ENCODE results near the gene DXO. TPM values are rescaled to one million over a fixed set of nuclear protein-coding genes. Genes with fewer than 3 reads are reported as not detected.
"Not testable (repeated sequence)": the region's sequence is repeated elsewhere in the genome, so short reads cannot be mapped to it uniquely, and the experiment has no call there.

The DXO gene
- polyA plus RNA-seq, 1 donor (not counting 4 experiments of a cell fraction or from before 2014, with no cell fraction given), result 7.0 TPM

DNA sequence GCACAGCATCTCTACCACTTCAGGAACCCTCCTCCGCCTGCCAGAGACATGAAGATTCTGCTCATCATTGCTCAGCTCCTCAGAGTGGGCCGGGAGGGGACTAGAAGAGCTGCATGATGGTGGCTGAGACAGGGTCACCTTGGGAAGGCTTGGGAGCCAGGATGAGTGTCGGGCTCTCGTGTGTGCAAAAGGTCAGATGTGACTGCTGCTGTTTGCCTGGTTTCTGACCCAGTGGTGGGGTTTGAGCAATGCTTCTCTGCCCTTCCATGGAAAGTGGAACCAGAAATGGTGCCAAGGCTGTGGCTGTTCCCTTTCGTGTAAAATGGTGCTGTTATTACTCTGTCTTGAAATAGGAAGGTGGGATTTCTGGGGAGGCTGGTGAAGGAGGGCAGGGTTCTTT, 9.1 kb upstream of the DXO start:
- dilution Hi-C loops (cut with MboI; ENCODE audit: extremely low pct_ligation_motif_present, low sequenced_read_pairs); H3K27me3 ChIP-seq (ENCODE audit: control insufficient read depth, extremely low read depth, insufficient read depth, low read length): not testable (repeated sequence)

DNA sequence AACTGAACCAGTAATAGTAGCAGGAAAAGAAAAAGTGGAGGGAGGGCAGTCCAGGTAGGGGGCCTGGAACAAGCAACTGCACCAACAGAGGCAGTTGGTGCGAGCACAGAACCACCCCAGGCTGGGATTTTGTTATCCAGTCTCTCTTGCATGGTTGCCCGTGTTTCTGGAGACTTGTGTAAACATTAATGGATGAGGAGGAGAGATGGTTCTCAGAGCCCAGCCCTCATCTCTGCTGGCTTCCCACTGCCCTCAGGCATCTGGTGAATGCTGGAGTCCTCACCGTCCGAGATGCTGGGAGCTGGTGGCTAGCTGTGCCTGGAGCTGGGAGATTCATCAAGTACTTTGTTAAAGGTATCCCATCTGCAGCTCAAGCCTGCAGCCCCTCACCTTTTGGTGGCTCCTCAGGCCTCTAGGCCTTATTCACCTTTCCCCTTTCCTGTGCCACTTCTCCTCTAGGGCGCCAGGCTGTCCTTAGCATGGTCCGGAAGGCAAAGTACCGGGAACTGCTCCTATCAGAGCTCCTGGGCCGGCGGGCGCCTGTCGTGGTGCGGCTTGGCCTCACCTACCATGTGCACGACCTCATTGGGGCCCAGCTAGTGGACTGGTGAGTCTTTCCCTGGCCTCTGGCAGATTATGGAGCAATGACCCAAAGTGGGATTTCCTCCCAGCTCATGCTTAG, 8.4 kb upstream of the DXO start:
- H3K36me3 ChIP-seq (ENCODE audit: control insufficient read depth in 2 of 2, extremely low read depth in 1 of 2, insufficient read depth in 2 of 2, low read length in 2 of 2); dilution Hi-C loops (cut with MboI; ENCODE audit: extremely low pct_ligation_motif_present, low sequenced_read_pairs); H3K9ac ChIP-seq (ENCODE audit: control insufficient read depth, extremely low read depth, insufficient read depth, low read length); H3K27me3 ChIP-seq (ENCODE audit: control insufficient read depth, extremely low read depth, insufficient read depth, low read length); DNase-seq (ENCODE audit: low read depth, low spot score); H3K4me1 ChIP-seq (ENCODE audit: control insufficient read depth, extremely low read depth, insufficient read depth, low read length); FAIRE-seq; H2AFZ ChIP-seq (ENCODE audit: control insufficient read depth, low read length); H4K20me1 ChIP-seq (ENCODE audit: control insufficient read depth, extremely low read depth, insufficient read depth, low read length); H3K9me3 ChIP-seq (ENCODE audit: control insufficient read depth, low read depth, low read length); H3K9me1 ChIP-seq (ENCODE audit: control insufficient read depth, extremely low read depth, insufficient read depth, low read length); H3K4me2 ChIP-seq (ENCODE audit: control insufficient read depth, extremely low read depth, insufficient read depth, low read depth, low read length); H3K79me2 ChIP-seq (ENCODE audit: control insufficient read depth, insufficient read depth, low read length); H3K27ac ChIP-seq (ENCODE audit: control insufficient read depth, insufficient read depth, low read length); H3K4me3 ChIP-seq (ENCODE audit: control insufficient read depth in 2 of 3, extremely low read depth in 1 of 3, insufficient read depth in 2 of 3, low read depth in 1 of 3, low read length in 3 of 3): not testable (repeated sequence)

More for the DNA sequence above, 9.1 kb upstream of the DXO start:
- H4K20me1 ChIP-seq (ENCODE audit: control insufficient read depth, extremely low read depth, insufficient read depth, low read length); H2AFZ ChIP-seq (ENCODE audit: control insufficient read depth, low read length); H3K79me2 ChIP-seq (ENCODE audit: control insufficient read depth, insufficient read depth, low read length); H3K9me1 ChIP-seq (ENCODE audit: control insufficient read depth, extremely low read depth, insufficient read depth, low read length); H3K4me1 ChIP-seq (ENCODE audit: control insufficient read depth, extremely low read depth, insufficient read depth, low read length); H3K27ac ChIP-seq (ENCODE audit: control insufficient read depth, insufficient read depth, low read length); H3K4me2 ChIP-seq (ENCODE audit: control insufficient read depth, extremely low read depth, insufficient read depth, low read depth, low read length); H3K36me3 ChIP-seq (ENCODE audit: control insufficient read depth in 2 of 2, extremely low read depth in 1 of 2, insufficient read depth in 2 of 2, low read length in 2 of 2); DNase-seq (ENCODE audit: low read depth, low spot score); FAIRE-seq; H3K9ac ChIP-seq (ENCODE audit: control insufficient read depth, extremely low read depth, insufficient read depth, low read length); H3K9me3 ChIP-seq (ENCODE audit: control insufficient read depth, low read depth, low read length); H3K4me3 ChIP-seq (ENCODE audit: control insufficient read depth in 2 of 3, extremely low read depth in 1 of 3, insufficient read depth in 2 of 3, low read depth in 1 of 3, low read length in 3 of 3): not testable (repeated sequence)

DNA sequence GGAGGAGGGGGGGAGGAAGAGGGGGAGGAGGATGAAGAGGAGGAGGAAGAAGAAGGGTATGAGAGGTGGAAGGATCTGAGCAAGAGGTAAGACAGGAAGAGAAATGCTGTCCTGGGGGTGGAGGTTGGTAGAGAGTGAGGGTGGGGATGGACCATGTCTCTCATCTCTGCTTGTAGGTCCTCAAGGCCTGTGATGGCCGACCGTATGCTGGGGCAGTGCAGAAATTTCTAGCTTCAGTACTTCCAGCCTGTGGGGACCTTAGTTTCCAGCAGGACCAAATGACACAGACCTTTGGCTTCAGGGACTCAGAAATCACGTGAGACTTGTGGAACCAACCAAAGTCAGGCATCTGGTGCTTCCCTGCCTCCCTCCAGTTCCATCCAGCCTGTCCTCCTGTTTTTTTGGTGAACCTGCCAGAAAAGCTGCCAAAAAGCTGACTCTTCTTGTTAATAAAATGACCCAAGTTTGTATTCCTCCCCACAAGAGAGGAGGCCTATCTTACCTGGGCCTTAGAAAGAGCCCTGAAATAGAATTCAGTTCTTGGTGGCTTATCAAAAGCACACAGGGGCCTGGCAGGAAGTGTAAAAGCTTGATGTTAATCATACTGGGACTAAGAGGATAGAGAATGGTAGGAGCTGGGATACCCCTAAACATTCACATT, 7.4 kb upstream of the DXO start:
- no peaks in the 10 kb centered on the region for H3K79me2 ChIP-seq (ENCODE audit: control insufficient read depth, insufficient read depth, low read length)
- DNase-seq (ENCODE audit: low read depth, low spot score), result no peak
- no peak for FAIRE-seq
- H3K9me1 ChIP-seq (ENCODE audit: control insufficient read depth, extremely low read depth, insufficient read depth, low read length), result no peaks in the 10 kb centered on the region
- no peak overlapping the region for H3K27ac ChIP-seq (ENCODE audit: control insufficient read depth, insufficient read depth, low read length)
- no peak overlapping the region for H3K4me2 ChIP-seq (ENCODE audit: control insufficient read depth, extremely low read depth, insufficient read depth, low read depth, low read length)
- TF ChIP-seq EZH2 (IDR thresholded peaks at IDR 0.05; ENCODE audit: low read length), result no peak
- TF ChIP-seq, protein P1, sequence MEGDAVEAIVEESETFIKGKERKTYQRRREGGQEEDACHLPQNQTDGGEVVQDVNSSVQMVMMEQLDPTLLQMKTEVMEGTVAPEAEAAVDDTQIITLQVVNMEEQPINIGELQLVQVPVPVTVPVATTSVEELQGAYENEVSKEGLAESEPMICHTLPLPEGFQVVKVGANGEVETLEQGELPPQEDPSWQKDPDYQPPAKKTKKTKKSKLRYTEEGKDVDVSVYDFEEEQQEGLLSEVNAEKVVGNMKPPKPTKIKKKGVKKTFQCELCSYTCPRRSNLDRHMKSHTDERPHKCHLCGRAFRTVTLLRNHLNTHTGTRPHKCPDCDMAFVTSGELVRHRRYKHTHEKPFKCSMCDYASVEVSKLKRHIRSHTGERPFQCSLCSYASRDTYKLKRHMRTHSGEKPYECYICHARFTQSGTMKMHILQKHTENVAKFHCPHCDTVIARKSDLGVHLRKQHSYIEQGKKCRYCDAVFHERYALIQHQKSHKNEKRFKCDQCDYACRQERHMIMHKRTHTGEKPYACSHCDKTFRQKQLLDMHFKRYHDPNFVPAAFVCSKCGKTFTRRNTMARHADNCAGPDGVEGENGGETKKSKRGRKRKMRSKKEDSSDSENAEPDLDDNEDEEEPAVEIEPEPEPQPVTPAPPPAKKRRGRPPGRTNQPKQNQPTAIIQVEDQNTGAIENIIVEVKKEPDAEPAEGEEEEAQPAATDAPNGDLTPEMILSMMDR (optimal IDR thresholded peaks at IDR 0.05 in 1 of 3, IDR thresholded peaks at IDR 0.05 in 1 of 3, conservative IDR thresholded peaks at IDR 0.05 in 1 of 3; ENCODE audit: extremely low read depth in 1 of 3, insufficient read depth in 2 of 3, low read length in 3 of 3), result no peak
- no peaks in the 10 kb centered on the region for H3K36me3 ChIP-seq (ENCODE audit: control insufficient read depth in 2 of 2, extremely low read depth in 1 of 2, insufficient read depth in 2 of 2, low read length in 2 of 2)
- H3K9ac ChIP-seq (ENCODE audit: control insufficient read depth, extremely low read depth, insufficient read depth, low read length), result no peak overlapping the region
- H4K20me1 ChIP-seq (ENCODE audit: control insufficient read depth, extremely low read depth, insufficient read depth, low read length), result no peaks in the 10 kb centered on the region
- no peak overlapping the region for H3K4me3 ChIP-seq (ENCODE audit: control insufficient read depth in 2 of 3, extremely low read depth in 1 of 3, insufficient read depth in 2 of 3, low read depth in 1 of 3, low read length in 3 of 3)
- H3K27me3 ChIP-seq (ENCODE audit: control insufficient read depth, extremely low read depth, insufficient read depth, low read length), result no peaks in the 10 kb centered on the region
- H3K9me3 ChIP-seq (ENCODE audit: control insufficient read depth, low read depth, low read length), result no peaks in the 10 kb centered on the region
- H3K4me1 ChIP-seq (ENCODE audit: control insufficient read depth, extremely low read depth, insufficient read depth, low read length), result no peaks in the 10 kb centered on the region
- dilution Hi-C loops (cut with MboI; ENCODE audit: extremely low pct_ligation_motif_present, low sequenced_read_pairs), result no loop called here
- no peak overlapping the region for H2AFZ ChIP-seq (ENCODE audit: control insufficient read depth, low read length)

Measured in keratinocyte (primary cell).